ENCODE results near the gene TCHHL1. TPM values are rescaled to one million over a fixed set of nuclear protein-coding genes. Genes with fewer than 3 reads are reported as not detected.

Gene TCHHL1
- total RNA-seq, 1 experiment from 2014 or later = not detected

DNA sequence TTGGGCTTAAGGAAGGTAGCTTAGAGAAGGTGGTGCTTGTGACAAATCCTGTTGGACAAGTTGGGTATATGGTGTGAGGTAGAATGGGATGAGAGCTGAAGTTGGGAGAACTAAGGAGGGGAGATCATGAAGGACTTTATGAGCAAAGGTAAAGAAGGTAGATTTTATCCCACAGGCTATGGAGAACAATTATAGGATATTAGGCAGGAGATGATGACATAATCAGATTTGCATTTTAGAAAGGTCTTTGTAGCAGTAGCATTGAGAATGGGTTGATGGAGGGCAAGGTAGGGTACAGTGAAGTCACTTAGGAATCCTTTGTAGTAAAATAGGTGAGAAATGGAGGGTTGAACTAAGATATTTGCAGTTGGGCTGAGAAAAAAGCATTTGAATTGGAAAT lies 41.3 kb upstream of the TCHHL1 start:
- Histone ChIP-seq H3K79me2 (ENCODE audit: insufficient read depth, low read length) (no peaks in the 10 kb centered on the region), H3K23me2 (ENCODE audit: insufficient read length, low read depth, low read length, poor library complexity, severe bottlenecking) (no peaks in the 10 kb centered on the region), H3K4me1 (ENCODE audit: insufficient read depth, low read length) (no peaks in the 10 kb centered on the region), H2BK5ac (ENCODE audit: insufficient read length, low read length) (no peak overlapping the region), H2BK15ac (ENCODE audit: low read depth, low read length) (no peak overlapping the region), H3K4ac (ENCODE audit: low read depth, low read length) (no peak overlapping the region), H3K23ac (ENCODE audit: insufficient read length, low read depth, low read length) (no peak overlapping the region), H2AFZ (ENCODE audit: low read length) (no peak overlapping the region), H4K91ac (ENCODE audit: insufficient read length, low read depth, low read length) (no peak overlapping the region), H4K5ac (ENCODE audit: insufficient read length, low read depth, low read length) (no peak overlapping the region), H4K20me1 (ENCODE audit: control insufficient read depth, insufficient read depth, insufficient read length) (no peaks in the 10 kb centered on the region), H3K18ac (ENCODE audit: insufficient read length, low read depth, low read length) (no peak overlapping the region), H3K79me1 (ENCODE audit: insufficient read depth, low read depth, low read length, poor library complexity, severe bottlenecking) (no peaks in the 10 kb centered on the region), H2BK12ac (ENCODE audit: insufficient read length, low read depth, low read length) (no peak overlapping the region), H3K9me3 (ENCODE audit: control insufficient read depth, low read depth, low read length) (peaks cover 58% of the 10 kb centered on the region), H3K56ac (ENCODE audit: insufficient read length, low read depth, low read length) (no peak overlapping the region), H3K9ac (ENCODE audit: extremely low read depth, insufficient read length, low read length) (no peak overlapping the region), H3K27ac (ENCODE audit: insufficient read length, low read depth, low read length) (no peak overlapping the region), H4K8ac (replicated peaks; ENCODE audit: insufficient read length, low read depth, low read length) (no peak overlapping the region), H2BK120ac (ENCODE audit: low read depth, low read length, poor library complexity, severe bottlenecking) (no peak overlapping the region), H3K14ac (ENCODE audit: insufficient read depth, low read length) (no peak overlapping the region), H2AK5ac (ENCODE audit: insufficient read length, low read length) (no peak overlapping the region), H3K27me3 (ENCODE audit: insufficient read depth, low read length) (no peaks in the 10 kb centered on the region; the same call in 1 of the 2 replicates), H3K4me2 (ENCODE audit: insufficient read depth, insufficient read length, low read length) (no peak overlapping the region), H2BK20ac (ENCODE audit: low read depth, low read length, poor library complexity, severe bottlenecking) (no peak overlapping the region), H3T11ph (ENCODE audit: low read length) (no peak overlapping the region)
- Mint-ChIP-seq H3K36me3 (ENCODE audit: insufficient read depth in 1 of 3, low read depth in 3 of 3) (peaks cover 2 to 12% (median 3%) of the 10 kb centered on the region in 3 experiments; a peak in 3 of 7 replicates), H3K4me3 (no peak overlapping the region), H3K27me3 (ENCODE audit: low read depth) (no peaks in the 10 kb centered on the region), H3K9me3 (peaks cover 54 to 94% of the 10 kb centered on the region in 2 experiments), H3K4me1 (no peaks in the 10 kb centered on the region), H3K27ac (no peak overlapping the region)
- TF ChIP-seq CTCF (conservative IDR thresholded peaks at IDR 0.05) = no peak
- DNase-seq = no peak
